ENCODE data around the gene B4GALNT2.

B4GALNT2 gene

DNA sequence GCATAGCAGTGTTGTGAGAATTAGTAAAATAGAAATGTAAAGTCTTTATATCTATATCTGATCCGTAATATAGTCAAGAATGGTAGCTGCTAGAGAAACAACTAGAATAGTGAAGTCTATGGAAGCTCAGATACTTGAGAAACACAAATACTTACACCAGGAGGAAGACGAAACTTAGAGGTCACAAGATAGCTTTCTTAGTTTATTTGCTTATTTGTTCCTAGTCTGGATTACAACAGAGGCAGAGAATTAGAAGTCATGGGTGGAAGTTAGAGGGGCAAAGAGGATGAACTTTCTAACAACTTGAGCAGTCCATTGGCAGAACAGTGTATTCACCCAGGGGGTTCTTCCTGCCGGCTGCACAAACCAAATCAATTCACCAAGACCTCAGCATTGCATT is 64.0 kb downstream of the B4GALNT2 start:
- Histone ChIP-seq H3F3A (ENCODE audit: low read depth) (peaks cover 8% of the 10 kb centered on the region; the same call in 1 of the 2 replicates), H3K79me2 (ENCODE audit: insufficient read depth, low read length) (no peaks in the 10 kb centered on the region), H3K9me2 (replicated peaks; ENCODE audit: low read depth, low read length) (no peaks in the 10 kb centered on the region), H3K9me3 (ENCODE audit: insufficient read depth, low read depth, low read length) (no peaks in the 10 kb centered on the region), H3K27me3 (ENCODE audit: insufficient read depth, low read length, poor library complexity, severe bottlenecking) (no peaks in the 10 kb centered on the region), H2AFZ (ENCODE audit: low read length) (no peak overlapping the region), H3K4me1 (ENCODE audit: insufficient read depth, low read length, poor library complexity, severe bottlenecking) (peaks cover 4% of the 10 kb centered on the region), H3K4me3 (ENCODE audit: low read length, poor library complexity, severe bottlenecking) (no peak overlapping the region), H3K9ac (ENCODE audit: low read depth, low read length, poor library complexity, severe bottlenecking) (no peak overlapping the region), H3K36me3 (ENCODE audit: insufficient read depth, low read length) (no peaks in the 10 kb centered on the region), H4K20me1 (ENCODE audit: insufficient read depth, low read length, poor library complexity, severe bottlenecking) (no peaks in the 10 kb centered on the region), H3K4me2 (ENCODE audit: low read depth, low read length, poor library complexity, severe bottlenecking) (no peak overlapping the region)
- TF ChIP-seq, protein P1, sequence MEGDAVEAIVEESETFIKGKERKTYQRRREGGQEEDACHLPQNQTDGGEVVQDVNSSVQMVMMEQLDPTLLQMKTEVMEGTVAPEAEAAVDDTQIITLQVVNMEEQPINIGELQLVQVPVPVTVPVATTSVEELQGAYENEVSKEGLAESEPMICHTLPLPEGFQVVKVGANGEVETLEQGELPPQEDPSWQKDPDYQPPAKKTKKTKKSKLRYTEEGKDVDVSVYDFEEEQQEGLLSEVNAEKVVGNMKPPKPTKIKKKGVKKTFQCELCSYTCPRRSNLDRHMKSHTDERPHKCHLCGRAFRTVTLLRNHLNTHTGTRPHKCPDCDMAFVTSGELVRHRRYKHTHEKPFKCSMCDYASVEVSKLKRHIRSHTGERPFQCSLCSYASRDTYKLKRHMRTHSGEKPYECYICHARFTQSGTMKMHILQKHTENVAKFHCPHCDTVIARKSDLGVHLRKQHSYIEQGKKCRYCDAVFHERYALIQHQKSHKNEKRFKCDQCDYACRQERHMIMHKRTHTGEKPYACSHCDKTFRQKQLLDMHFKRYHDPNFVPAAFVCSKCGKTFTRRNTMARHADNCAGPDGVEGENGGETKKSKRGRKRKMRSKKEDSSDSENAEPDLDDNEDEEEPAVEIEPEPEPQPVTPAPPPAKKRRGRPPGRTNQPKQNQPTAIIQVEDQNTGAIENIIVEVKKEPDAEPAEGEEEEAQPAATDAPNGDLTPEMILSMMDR (conservative IDR thresholded peaks at IDR 0.05; ENCODE audit: low read length): no peak
- TF ChIP-seq EZH2phosphoT487 (IDR thresholded peaks at IDR 0.05; ENCODE audit: borderline replicate concordance): no peak

DNA sequence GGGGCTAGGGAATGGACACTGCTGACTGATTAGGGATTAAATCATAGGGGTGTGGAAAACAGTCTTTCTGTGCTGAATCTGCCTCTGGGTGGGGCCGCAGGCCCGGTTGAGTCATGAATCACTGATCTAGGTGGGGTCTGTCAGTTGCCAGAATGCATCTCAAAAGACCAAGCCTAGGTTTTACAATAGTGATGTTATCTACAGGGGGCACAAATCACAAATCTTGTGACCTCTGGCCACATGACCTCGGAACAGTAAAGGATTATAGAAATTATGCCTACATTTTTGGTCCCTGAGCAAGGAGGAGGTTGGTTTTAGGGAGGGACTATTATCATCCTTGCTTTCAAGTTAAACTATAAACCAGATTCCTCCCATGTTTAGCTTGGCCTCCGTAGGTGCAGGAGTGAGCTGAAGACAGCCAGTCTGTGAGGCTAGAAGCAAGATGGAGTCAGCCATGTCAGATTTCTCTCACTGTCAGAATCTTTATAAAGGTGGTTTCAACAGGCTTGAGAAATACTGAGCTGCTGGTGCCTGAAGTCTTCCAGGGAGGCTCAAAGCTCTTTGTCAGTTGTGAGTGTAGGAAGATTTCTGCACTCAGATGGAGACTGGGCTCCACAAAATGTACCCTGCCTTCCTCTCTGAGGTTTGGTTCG is 64.9 kb downstream of the B4GALNT2 start:
- Histone ChIP-seq H3K27me3 (ENCODE audit: insufficient read depth, low read length, poor library complexity, severe bottlenecking) (no peaks in the 10 kb centered on the region), H3K4me2 (ENCODE audit: low read depth, low read length, poor library complexity, severe bottlenecking) (no peak overlapping the region), H3K4me1 (ENCODE audit: insufficient read depth, low read length, poor library complexity, severe bottlenecking) (peaks cover 4% of the 10 kb centered on the region), H3K79me2 (ENCODE audit: insufficient read depth, low read length) (no peaks in the 10 kb centered on the region), H3K4me3 (ENCODE audit: low read length, poor library complexity, severe bottlenecking) (no peak overlapping the region), H3F3A (ENCODE audit: low read depth) (0 out of 2 replicates have a peak, but pooled peaks cover 2% of the 10 kb centered on the region), H3K9me3 (ENCODE audit: insufficient read depth, low read depth, low read length) (no peaks in the 10 kb centered on the region), H4K20me1 (ENCODE audit: insufficient read depth, low read length, poor library complexity, severe bottlenecking) (no peaks in the 10 kb centered on the region), H3K36me3 (ENCODE audit: insufficient read depth, low read length) (no peaks in the 10 kb centered on the region), H3K9me2 (replicated peaks; ENCODE audit: low read depth, low read length) (no peaks in the 10 kb centered on the region), H2AFZ (ENCODE audit: low read length) (no peak overlapping the region), H3K9ac (ENCODE audit: low read depth, low read length, poor library complexity, severe bottlenecking) (no peak overlapping the region)
- no peak for TF ChIP-seq EZH2phosphoT487 (IDR thresholded peaks at IDR 0.05; ENCODE audit: borderline replicate concordance)
- TF ChIP-seq, protein P1 (conservative IDR thresholded peaks at IDR 0.05; ENCODE audit: low read length): no peak

DNA sequence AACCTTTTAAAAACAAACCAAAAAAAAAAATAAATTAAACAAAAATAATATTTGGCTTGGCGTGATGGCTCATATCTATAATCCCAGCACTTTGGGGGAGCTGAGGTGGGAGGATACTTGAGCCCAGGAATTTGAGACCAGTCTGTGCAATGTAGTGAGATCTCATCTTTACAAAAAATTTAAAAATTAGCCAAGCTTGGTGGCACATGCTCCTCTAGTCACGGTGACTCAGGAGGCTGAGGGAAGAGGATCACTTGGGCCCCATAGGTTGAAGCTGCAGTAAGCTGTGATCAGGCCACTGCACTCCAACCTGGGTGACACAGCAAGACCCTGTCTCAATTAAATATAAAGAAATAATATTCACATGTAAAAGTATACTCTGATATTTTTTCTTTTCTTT is 65.6 kb downstream of the B4GALNT2 start:
- no peaks in the 10 kb centered on the region for H4K20me1 ChIP-seq (ENCODE audit: insufficient read depth, low read length, poor library complexity, severe bottlenecking)
- no peaks in the 10 kb centered on the region for H3F3A ChIP-seq (ENCODE audit: low read depth)
- peaks cover 4% of the 10 kb centered on the region for H3K4me1 ChIP-seq (ENCODE audit: insufficient read depth, low read length, poor library complexity, severe bottlenecking)
- H3K4me3 ChIP-seq (ENCODE audit: low read length, poor library complexity, severe bottlenecking): no peak overlapping the region
- H3K27me3 ChIP-seq (ENCODE audit: insufficient read depth, low read length, poor library complexity, severe bottlenecking): no peaks in the 10 kb centered on the region
- TF ChIP-seq, protein P1 (conservative IDR thresholded peaks at IDR 0.05; ENCODE audit: low read length): no peak
- TF ChIP-seq EZH2phosphoT487 (IDR thresholded peaks at IDR 0.05; ENCODE audit: borderline replicate concordance): no peak
- H3K9ac ChIP-seq (ENCODE audit: low read depth, low read length, poor library complexity, severe bottlenecking): no peak overlapping the region
- no peak overlapping the region for H2AFZ ChIP-seq (ENCODE audit: low read length)
- H3K79me2 ChIP-seq (ENCODE audit: insufficient read depth, low read length): no peaks in the 10 kb centered on the region
- H3K36me3 ChIP-seq (ENCODE audit: insufficient read depth, low read length): no peaks in the 10 kb centered on the region
- H3K4me2 ChIP-seq (ENCODE audit: low read depth, low read length, poor library complexity, severe bottlenecking): no peak overlapping the region
- H3K9me2 ChIP-seq (replicated peaks; ENCODE audit: low read depth, low read length): no peaks in the 10 kb centered on the region
- H3K9me3 ChIP-seq (ENCODE audit: insufficient read depth, low read depth, low read length): no peaks in the 10 kb centered on the region
